H9 (cell line): ENCODE data around the gene EDA. TPM values are rescaled to one million over a fixed set of nuclear protein-coding genes. Genes with fewer than 3 reads are reported as not detected.

ENCODE experiments used
- DNase-seq: peaks from one replicate; pipeline ENCODE4 v3.0.0-alpha.2; 2017
- H2AFZ ChIP-seq: one replicate; pipeline ENCODE4 v1.6.1; 2013; ENCODE audit warnings: mild to moderate bottlenecking, low read length, control low read depth, moderate library complexity
- H2AK5ac ChIP-seq: 2 replicates; pipeline ENCODE4 v1.6.1; 2013; ENCODE audit warnings: low read length, control low read depth, mixed read lengths; ENCODE audit not compliant: insufficient read length
- H2BK120ac ChIP-seq: one replicate; pipeline ENCODE4 v1.6.1; 2013; ENCODE audit warnings: low read depth, mild to moderate bottlenecking, low read length, control low read depth, inconsistent platforms; ENCODE audit not compliant: poor library complexity, severe bottlenecking
- H2BK12ac ChIP-seq: 2 replicates; pipeline ENCODE4 v1.6.1; 2013; ENCODE audit warnings: low read length, control low read depth, mixed read lengths, low read depth; ENCODE audit not compliant: insufficient read length
- H2BK15ac ChIP-seq: 2 replicates; pipeline ENCODE4 v1.6.1; 2013; ENCODE audit warnings: low read depth, low read length, control low read depth
- H2BK20ac ChIP-seq: one replicate; pipeline ENCODE4 v1.6.1; 2013; ENCODE audit warnings: low read depth, mild to moderate bottlenecking, low read length, control low read depth, inconsistent platforms; ENCODE audit not compliant: poor library complexity, severe bottlenecking
- H2BK5ac ChIP-seq: 2 replicates; pipeline ENCODE4 v1.6.1; 2013; ENCODE audit warnings: low read length, control low read depth, mixed read lengths; ENCODE audit not compliant: insufficient read length
- H3K14ac ChIP-seq: 2 replicates; pipeline ENCODE4 v1.6.1; 2013; ENCODE audit warnings: low read length, control low read depth; ENCODE audit not compliant: insufficient read depth
- H3K18ac ChIP-seq: 2 replicates; pipeline ENCODE4 v1.6.1; 2013; ENCODE audit warnings: low read depth, mild to moderate bottlenecking, mixed read lengths, low read length, control low read depth; ENCODE audit not compliant: insufficient read length
- H3K23ac ChIP-seq: 2 replicates; pipeline ENCODE4 v1.6.1; 2013; ENCODE audit warnings: low read length, control low read depth, mixed read lengths, low read depth; ENCODE audit not compliant: insufficient read length
- H3K23me2 ChIP-seq: 2 replicates; pipeline ENCODE4 v1.6.1; 2013; ENCODE audit warnings: low read depth, mild to moderate bottlenecking, mixed read lengths, low read length, control low read depth; ENCODE audit not compliant: insufficient read length, poor library complexity, severe bottlenecking
- H3K27ac ChIP-seq: 2 replicates; pipeline ENCODE4 v1.5.1; 2013; ENCODE audit warnings: low read length, control low read depth, mixed read lengths, low read depth; ENCODE audit not compliant: insufficient read length
- H3K27me3 ChIP-seq: 2 replicates; pipeline ENCODE4 v1.6.1; 2013; ENCODE audit warnings: low read length, control low read depth, inconsistent platforms; ENCODE audit not compliant: insufficient read depth
- H3K4ac ChIP-seq: 2 replicates; pipeline ENCODE4 v1.6.1; 2013; ENCODE audit warnings: low read depth, mild to moderate bottlenecking, control low read depth, inconsistent platforms, low read length, moderate library complexity
- H3K4me1 ChIP-seq: 2 replicates; pipeline ENCODE4 v1.6.1; 2013; ENCODE audit warnings: low read length, control low read depth, inconsistent platforms; ENCODE audit not compliant: insufficient read depth
- H3K4me2 ChIP-seq: 2 replicates; pipeline ENCODE4 v1.6.1; 2013; ENCODE audit warnings: low read length, control low read depth, mixed read lengths; ENCODE audit not compliant: insufficient read length, insufficient read depth
- H3K56ac ChIP-seq: 2 replicates; pipeline ENCODE4 v1.6.1; 2013; ENCODE audit warnings: low read depth, mild to moderate bottlenecking, mixed read lengths, low read length, control low read depth; ENCODE audit not compliant: insufficient read length
- H3K79me1 ChIP-seq: 2 replicates; pipeline ENCODE4 v1.6.1; 2013; ENCODE audit warnings: low read depth, mild to moderate bottlenecking, moderate library complexity, low read length, control low read depth, inconsistent platforms; ENCODE audit not compliant: insufficient read depth, poor library complexity, severe bottlenecking
- H3K79me2 ChIP-seq: 2 replicates; pipeline ENCODE4 v1.6.1; 2013; ENCODE audit warnings: low read length, control low read depth, inconsistent platforms; ENCODE audit not compliant: insufficient read depth
- H3K9ac ChIP-seq: 2 replicates; pipeline ENCODE4 v1.6.1; 2013; ENCODE audit warnings: low read length, control low read depth, mixed read lengths; ENCODE audit not compliant: insufficient read length; ENCODE audit errors: extremely low read depth
- H3K9me3 ChIP-seq: one replicate; pipeline ENCODE4 v1.6.1; 2013; ENCODE audit warnings: low read depth, low read length, inconsistent platforms; ENCODE audit not compliant: control insufficient read depth
- H3T11ph ChIP-seq: one replicate; pipeline ENCODE4 v1.6.1; 2013; ENCODE audit warnings: mild to moderate bottlenecking, low read length, control low read depth, inconsistent platforms
- H4K20me1 ChIP-seq: one replicate; pipeline ENCODE4 v1.6.1; 2013; ENCODE audit not compliant: control insufficient read depth, insufficient read length, insufficient read depth
- H4K5ac ChIP-seq: 2 replicates; pipeline ENCODE4 v1.6.1; 2013; ENCODE audit warnings: low read depth, mild to moderate bottlenecking, mixed read lengths, low read length, control low read depth; ENCODE audit not compliant: insufficient read length
- H4K8ac ChIP-seq: replicated peaks from 2 replicates; pipeline ENCODE4 v1.6.1; 2013; ENCODE audit warnings: low read length, control low read depth, mixed read lengths, low read depth; ENCODE audit not compliant: insufficient read length
- H4K91ac ChIP-seq: 2 replicates; pipeline ENCODE4 v1.6.1; 2013; ENCODE audit warnings: low read depth, mild to moderate bottlenecking, moderate library complexity, mixed read lengths, low read length, control low read depth; ENCODE audit not compliant: insufficient read length
- H3K27ac Mint-ChIP-seq, 3 experiments: 2 replicates in 2 of 3; 3 replicates in 1 of 3; pipeline ENCODE4 v1.8.0; 2020 to 2021; ENCODE audit warnings: mixed read lengths in 3 of 3, mild to moderate bottlenecking in 1 of 3, moderate library complexity in 1 of 3
- H3K27me3 Mint-ChIP-seq: 2 replicates; pipeline ENCODE4 v1.8.0; 2021; ENCODE audit warnings: low read depth, mild to moderate bottlenecking, moderate library complexity, mixed read lengths
- H3K36me3 Mint-ChIP-seq, 3 experiments: 2 replicates in 2 of 3; 3 replicates in 1 of 3; pipeline ENCODE4 v1.8.0; 2020 to 2021; ENCODE audit warnings: low read depth in 3 of 3, mixed read lengths in 3 of 3; ENCODE audit not compliant: insufficient read depth in 1 of 3
- H3K4me1 Mint-ChIP-seq, 2 experiments: 2 replicates each; pipeline ENCODE4 v1.8.0; 2020; ENCODE audit warnings: mixed read lengths in 2 of 2
- H3K4me3 Mint-ChIP-seq, 2 experiments: 2 replicates in 1 of 2; 3 replicates in 1 of 2; pipeline ENCODE4 v1.8.0; 2020 to 2021; ENCODE audit warnings: mild to moderate bottlenecking in 2 of 2, mixed read lengths in 2 of 2, moderate library complexity in 1 of 2
- H3K9me3 Mint-ChIP-seq, 2 experiments: 2 replicates in 1 of 2; 3 replicates in 1 of 2; pipeline ENCODE4 v1.8.0; 2020; ENCODE audit warnings: mild to moderate bottlenecking in 2 of 2, mixed read lengths in 2 of 2, moderate library complexity in 1 of 2
- CTCF ChIP-seq: fragments of 200-600 bp; sonication (generic); conservative IDR thresholded peaks from 3 replicates; pipeline ENCODE4 v1.8.0; 2021; ENCODE audit warnings: antibody characterized with exemption, mild to moderate bottlenecking
- WGBS: extraction: QIAGEN DNeasy Blood & Tissue Kit; methylation state at CpG from one replicate; pipeline ENCODE4 v1.1.7; 2013; ENCODE audit warnings: missing lambda C conversion rate, low lambda C conversion rate, mixed read lengths; ENCODE audit not compliant: insufficient read length; ENCODE audit errors: extremely low coverage; 5-methylcytosine and 5-hydroxymethylcytosine counted together
- total RNA-seq: library from RNA; stranded (reverse); gene quantifications from 2 replicates; pipeline ENCODE4 v1.2.1, GENCODE V29; 2021

The EDA gene
- total RNA-seq, 1 experiment from 2014 or later = 7.7 TPM

DNA sequence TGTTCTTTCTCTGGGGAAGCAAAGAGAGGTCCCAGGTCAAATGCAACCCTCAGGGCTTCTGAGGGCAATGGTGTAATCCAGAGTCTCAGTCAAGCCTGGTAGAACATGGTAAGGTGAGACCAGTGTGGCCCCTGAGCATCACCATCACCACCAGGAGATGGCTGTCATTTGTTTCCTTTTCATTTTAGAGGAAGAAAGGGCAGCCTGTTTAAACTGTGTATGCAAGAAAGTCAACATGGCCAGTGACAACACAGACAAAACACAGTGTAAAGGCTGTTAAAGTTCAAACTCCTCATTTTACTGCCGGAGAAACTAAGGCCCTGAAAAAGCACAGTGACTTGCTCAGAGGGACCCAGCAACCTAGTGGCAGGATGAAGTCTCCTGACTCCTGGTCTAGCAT, 2.0 kb upstream of the EDA start:
- no CpG with 5 or more reads among the region's 1 CpG for WGBS
- TF ChIP-seq CTCF = no peak

More for the DNA sequence above, 2.0 kb upstream of the EDA start:
- Mint-ChIP-seq H3K9me3 (peaks cover 51 to 56% of the 10 kb centered on the region in 2 experiments), H3K36me3 (no peaks in the 10 kb centered on the region; a peak in 1 of 7 replicates), H3K4me1 (peaks cover 5 to 13% of the 10 kb centered on the region in 2 experiments), H3K4me3 (no peak overlapping the region), H3K27ac (no peak overlapping the region), H3K27me3 (peaks cover 15% of the 10 kb centered on the region)
- Histone ChIP-seq H3K4ac (no peak overlapping the region), H3K23me2 (peaks cover 6% of the 10 kb centered on the region), H3K18ac (no peak overlapping the region), H3K14ac (no peak overlapping the region), H4K5ac (no peak overlapping the region), H3K79me1 (no peaks in the 10 kb centered on the region), H2BK20ac (no peak overlapping the region), H2BK12ac (no peak overlapping the region), H2AK5ac (no peak overlapping the region), H3K23ac (no peak overlapping the region), H3K4me1 (no peaks in the 10 kb centered on the region), H3K27ac (no peak overlapping the region), H3K79me2 (no peaks in the 10 kb centered on the region), H2BK5ac (no peak overlapping the region), H2AFZ (no peak overlapping the region), H3K9me3 (peaks cover 34% of the 10 kb centered on the region), H3T11ph (no peak overlapping the region), H4K91ac (no peak overlapping the region), H3K27me3 (no peaks in the 10 kb centered on the region), H4K20me1 (no peaks in the 10 kb centered on the region), H2BK120ac (no peak overlapping the region), H4K8ac (no peak overlapping the region), H3K9ac (no peak overlapping the region), H3K56ac (no peak overlapping the region), H3K4me2 (no peak overlapping the region), H2BK15ac (no peak overlapping the region)
- DNase-seq = no peak
